ENCODE results near the gene LILRA1.
"Not testable (repeated sequence)": the region's sequence is repeated elsewhere in the genome, so short reads cannot be mapped to it uniquely, and the experiment has no call there.

The LILRA1 gene

DNA sequence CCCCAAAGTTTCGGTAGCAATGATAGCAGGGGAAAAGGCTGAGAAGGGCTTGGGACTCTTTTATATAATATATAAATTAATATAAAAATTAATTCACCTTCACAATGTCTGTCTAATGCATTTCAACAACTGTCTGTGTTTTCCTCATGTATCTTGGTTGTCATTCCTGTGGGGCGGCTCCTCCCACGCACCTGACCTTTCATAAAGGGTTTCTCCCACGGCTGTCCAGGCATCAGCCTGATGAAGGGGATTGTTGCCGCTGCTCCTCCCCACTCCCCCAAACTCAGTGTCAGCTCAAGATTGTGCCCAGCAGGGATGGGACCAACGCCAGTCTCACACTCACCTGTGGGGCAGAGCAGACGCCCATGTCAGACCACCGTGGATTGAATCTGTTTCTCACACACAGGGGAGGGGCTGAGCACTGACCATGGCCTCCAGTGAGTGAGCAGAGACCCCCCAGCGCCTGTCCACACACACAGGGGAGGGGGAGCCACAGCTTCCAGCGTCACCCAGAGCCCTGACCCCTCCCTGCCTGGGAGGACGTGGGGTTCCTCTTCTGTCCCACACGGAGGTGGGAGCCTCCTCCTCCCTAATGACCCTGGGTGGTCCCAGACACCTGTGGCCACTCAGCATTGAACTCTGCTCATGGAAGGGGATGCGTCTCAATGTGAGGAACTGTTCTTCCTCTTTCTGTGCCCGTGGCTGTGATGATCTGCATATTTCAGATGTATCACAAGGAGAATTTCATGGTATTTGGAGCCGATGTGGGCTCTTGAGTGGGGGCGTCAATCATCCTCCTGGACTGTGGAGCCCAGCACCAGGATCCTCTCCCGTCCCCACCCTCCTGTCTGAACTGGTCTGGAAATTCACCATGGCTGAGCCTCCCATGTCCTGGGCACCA lies 21.5 kb upstream of the LILRA1 start:
- Mint-ChIP-seq H3K4me1 (peaks cover 27% of the 10 kb centered on the region), H3K27me3 (peaks cover 70% of the 10 kb centered on the region)
- DNase-seq, CTCF ChIA-PET, H3K36me3 Mint-ChIP-seq, H3K27ac Mint-ChIP-seq, H3K4me3 Mint-ChIP-seq, H3K9me3 Mint-ChIP-seq: not testable (repeated sequence)

DNA sequence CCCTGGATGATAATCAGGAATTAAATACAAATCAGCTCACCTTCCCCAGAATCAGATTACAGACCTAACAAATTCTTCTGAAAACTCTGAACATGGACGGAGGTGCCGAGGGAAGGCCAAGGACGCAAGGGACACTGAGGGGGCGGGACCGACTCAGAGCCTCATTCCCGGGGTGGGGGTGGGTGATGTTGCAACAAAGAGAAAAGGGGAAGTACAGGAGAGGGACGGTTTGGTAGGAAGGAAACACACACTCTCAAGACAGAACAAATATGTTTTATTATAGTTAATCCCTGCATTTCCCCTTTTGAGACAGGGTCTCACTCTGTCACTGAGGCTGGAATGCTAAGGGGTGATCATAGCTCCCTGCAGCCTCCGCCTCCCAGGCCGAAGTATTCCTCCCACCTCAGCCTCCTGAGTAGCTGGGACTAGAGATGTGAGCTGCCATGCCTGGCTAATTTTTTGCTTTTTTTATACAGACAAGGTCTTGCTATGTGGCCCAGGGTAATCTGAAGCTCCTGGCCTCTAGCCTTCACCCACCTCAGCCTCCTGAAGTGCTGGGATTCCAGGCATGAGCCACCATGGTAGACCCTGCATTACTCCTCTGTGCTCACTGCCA lies 20.6 kb upstream of the LILRA1 start:
- H3K36me3 Mint-ChIP-seq, result no peaks in the 10 kb centered on the region
- peaks cover 24% of the 10 kb centered on the region for H3K4me1 Mint-ChIP-seq
- no peak for DNase-seq
- H3K27ac Mint-ChIP-seq, result no peak overlapping the region
- H3K9me3 Mint-ChIP-seq, result no peaks in the 10 kb centered on the region
- CTCF ChIA-PET, result no interaction called here
- H3K4me3 Mint-ChIP-seq, result no peak overlapping the region
- peaks cover 69% of the 10 kb centered on the region for H3K27me3 Mint-ChIP-seq

DNA sequence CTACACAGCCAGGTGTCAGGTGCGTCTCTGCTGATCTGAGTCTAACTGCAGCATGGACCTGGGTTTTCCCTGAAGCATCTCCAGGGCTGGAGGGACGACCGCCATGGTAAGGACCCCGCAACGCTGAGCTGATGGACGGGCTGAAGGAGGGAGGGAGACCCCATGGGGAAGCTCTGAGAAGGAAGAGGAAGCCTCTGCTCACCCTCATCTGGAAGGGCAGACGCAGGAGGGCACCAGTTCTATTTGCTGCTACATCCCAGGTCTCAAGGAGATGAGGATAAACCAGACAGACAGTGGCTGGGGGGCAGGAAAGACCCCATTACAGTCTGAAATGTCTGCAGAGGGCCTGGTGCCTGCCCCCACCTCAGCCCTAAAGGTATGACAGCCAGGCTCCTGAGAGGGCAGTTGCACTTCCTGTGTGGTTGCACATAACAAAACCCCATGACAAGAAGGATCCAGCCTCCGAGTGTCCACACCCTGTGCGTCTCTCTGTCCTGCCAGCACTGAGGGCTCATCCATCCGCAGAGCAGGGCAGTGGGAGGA lies 20.0 kb upstream of the LILRA1 start, which contains the start of gene LILRA2:
LILRA2 (plus strand) TSS at position 461 of the 543 bp plus-strand sequence. CDS start 89 bp downstream, outside the sequence.
- CTCF ChIA-PET, result no interaction called here
- H3K27me3 Mint-ChIP-seq, result peaks cover 69% of the 10 kb centered on the region
- H3K9me3 Mint-ChIP-seq, result no peaks in the 10 kb centered on the region
- H3K4me1 Mint-ChIP-seq, result peaks cover 19% of the 10 kb centered on the region
- no peak for DNase-seq
- no peak within 1 kb of the TSS for H3K4me3 Mint-ChIP-seq
- no peaks in the 10 kb centered on the region for H3K36me3 Mint-ChIP-seq
- H3K27ac Mint-ChIP-seq, result no peak within 1 kb of the TSS

DNA sequence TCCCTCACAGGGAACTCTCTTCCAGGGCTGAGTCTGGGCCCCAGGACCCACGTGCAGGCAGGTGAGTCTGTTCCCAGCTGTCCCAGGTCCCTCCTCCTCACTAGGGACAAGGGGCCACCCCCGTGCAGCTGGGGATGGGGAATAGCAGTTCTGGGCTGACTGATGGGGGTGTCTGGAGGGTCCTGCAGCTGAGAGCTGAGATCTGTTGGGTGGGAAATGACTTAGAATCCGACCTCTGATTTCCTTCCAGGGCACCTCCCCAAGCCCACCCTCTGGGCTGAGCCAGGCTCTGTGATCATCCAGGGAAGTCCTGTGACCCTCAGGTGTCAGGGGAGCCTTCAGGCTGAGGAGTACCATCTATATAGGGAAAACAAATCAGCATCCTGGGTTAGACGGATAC lies 19.4 kb upstream of the LILRA1 start:
- H3K36me3 Mint-ChIP-seq, result no peaks in the 10 kb centered on the region
- H3K9me3 Mint-ChIP-seq, result no peaks in the 10 kb centered on the region
- no peak overlapping the region for H3K27ac Mint-ChIP-seq
- H3K4me1 Mint-ChIP-seq, result peaks cover 16% of the 10 kb centered on the region
- DNase-seq, result no peak
- CTCF ChIA-PET, result no interaction called here
- no peak overlapping the region for H3K4me3 Mint-ChIP-seq
- H3K27me3 Mint-ChIP-seq, result peaks cover 69% of the 10 kb centered on the region

DNA sequence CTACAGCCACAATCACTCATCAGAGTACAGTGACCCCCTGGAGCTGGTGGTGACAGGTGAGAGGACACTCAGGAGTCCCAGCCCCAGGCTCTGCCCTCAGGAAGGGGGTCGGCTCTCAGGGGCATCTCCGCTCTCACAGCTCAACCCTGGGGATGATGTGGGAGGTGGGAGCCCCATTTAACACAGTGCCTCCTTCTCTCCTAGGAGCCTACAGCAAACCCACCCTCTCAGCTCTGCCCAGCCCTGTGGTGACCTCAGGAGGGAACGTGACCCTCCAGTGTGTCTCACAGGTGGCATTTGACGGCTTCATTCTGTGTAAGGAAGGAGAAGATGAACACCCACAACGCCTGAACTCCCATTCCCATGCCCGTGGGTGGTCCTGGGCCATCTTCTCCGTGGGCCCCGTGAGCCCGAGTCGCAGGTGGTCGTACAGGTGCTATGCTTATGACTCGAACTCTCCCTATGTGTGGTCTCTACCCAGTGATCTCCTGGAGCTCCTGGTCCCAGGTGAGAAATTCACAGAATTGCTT lies 18.8 kb upstream of the LILRA1 start:
- Mint-ChIP-seq H3K27me3 (peaks cover 66% of the 10 kb centered on the region), H3K9me3 (no peaks in the 10 kb centered on the region), H3K36me3 (no peaks in the 10 kb centered on the region), H3K27ac (no peak overlapping the region), H3K4me3 (no peak overlapping the region), H3K4me1 (peaks cover 16% of the 10 kb centered on the region)
- CTCF ChIA-PET, result no interaction called here
- DNase-seq, result no peak

DNA sequence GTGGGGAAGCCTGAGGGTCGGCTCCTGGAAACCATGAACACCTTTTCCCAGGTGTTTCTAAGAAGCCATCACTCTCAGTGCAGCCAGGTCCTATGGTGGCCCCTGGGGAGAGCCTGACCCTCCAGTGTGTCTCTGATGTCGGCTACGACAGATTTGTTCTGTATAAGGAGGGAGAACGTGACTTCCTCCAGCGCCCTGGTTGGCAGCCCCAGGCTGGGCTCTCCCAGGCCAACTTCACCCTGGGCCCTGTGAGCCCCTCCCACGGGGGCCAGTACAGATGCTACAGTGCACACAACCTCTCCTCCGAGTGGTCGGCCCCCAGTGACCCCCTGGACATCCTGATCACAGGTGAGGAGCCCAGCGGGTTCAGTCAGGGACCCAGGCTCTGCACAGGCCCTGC lies 18.2 kb upstream of the LILRA1 start:
- peaks cover 63% of the 10 kb centered on the region for H3K27me3 Mint-ChIP-seq
- CTCF ChIA-PET, DNase-seq, H3K36me3 Mint-ChIP-seq, H3K4me3 Mint-ChIP-seq, H3K9me3 Mint-ChIP-seq, H3K27ac Mint-ChIP-seq: not testable (repeated sequence)
- H3K4me1 Mint-ChIP-seq, result peaks cover 16% of the 10 kb centered on the region

DNA sequence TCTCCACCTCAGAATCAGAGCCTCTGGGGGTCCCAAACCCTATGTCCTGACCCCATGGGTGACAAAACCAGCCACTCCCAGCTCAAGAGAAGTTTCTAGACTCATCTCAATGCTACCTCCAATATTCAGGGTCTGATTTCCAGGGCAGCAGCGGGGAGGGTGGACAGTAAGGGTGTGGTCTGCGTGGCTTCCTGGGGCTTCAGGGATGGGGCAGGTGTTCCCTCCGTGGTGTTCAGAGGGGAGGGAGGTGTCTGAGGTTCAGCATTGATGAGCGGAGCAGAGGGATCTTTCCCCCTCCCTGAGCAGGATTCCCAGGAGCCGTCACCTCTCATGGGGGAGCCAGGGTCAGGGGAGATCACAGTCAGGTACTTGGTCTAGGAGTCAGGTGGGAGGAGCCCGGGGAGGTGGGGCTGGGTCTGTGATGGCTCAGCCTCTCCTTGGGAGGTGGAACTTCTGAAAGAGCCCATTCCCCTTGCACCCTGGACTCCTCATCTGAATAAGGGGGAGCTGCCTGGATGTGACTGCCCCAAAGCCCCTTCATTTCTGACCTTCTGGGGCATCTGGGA lies 16.9 kb upstream of the LILRA1 start:
- Mint-ChIP-seq H3K9me3 (no peaks in the 10 kb centered on the region), H3K27ac (no peak overlapping the region), H3K27me3 (peaks cover 52% of the 10 kb centered on the region), H3K4me1 (peaks cover 16% of the 10 kb centered on the region), H3K4me3 (no peak overlapping the region), H3K36me3 (no peaks in the 10 kb centered on the region)
- CTCF ChIA-PET, result no interaction called here
- no peak for DNase-seq

DNA sequence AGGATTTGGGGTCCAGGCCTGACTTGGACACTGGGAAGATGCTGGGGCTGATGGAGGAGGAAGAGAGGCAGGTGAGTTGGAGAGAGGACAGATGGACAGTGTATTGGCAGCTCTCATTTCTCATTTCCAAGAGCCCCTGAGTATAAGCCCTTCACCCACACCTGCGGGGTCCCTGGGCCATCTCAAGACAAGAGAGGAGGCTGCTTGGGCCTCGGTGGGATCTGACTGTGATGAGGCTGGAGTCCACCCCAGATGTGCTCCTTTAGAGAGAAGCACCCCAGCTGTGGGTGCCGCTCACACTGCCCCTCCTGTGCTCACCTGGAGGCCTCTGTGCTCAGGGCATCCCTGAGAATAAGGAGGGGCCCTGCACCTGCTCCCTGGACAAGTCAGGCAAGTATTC lies 16.1 kb upstream of the LILRA1 start:
- Mint-ChIP-seq H3K27ac (no peak overlapping the region), H3K9me3 (no peaks in the 10 kb centered on the region), H3K27me3 (peaks cover 44% of the 10 kb centered on the region), H3K4me1 (peaks cover 16% of the 10 kb centered on the region), H3K4me3 (no peak overlapping the region), H3K36me3 (no peaks in the 10 kb centered on the region)
- CTCF ChIA-PET, result no interaction called here
- no peak for DNase-seq

DNA sequence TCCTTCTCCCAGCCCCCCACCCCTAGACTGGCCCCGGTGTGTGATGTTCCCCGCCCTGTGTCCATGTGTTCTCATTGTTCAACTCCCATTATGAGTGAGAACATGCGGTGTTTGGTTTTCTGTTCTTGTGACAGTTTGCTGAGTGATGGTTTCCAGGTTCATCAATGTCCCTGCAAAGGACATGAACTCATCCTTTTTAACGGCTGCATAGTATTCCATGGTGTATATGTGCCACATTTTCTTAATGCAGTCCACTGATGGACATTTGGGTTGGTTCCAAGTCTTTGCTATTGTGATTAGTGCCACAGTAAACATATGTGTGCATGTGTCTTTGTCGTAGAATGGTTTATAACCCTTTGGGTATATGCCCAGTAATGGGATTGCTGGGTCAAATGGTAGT lies 15.2 kb upstream of the LILRA1 start:
- H3K27ac Mint-ChIP-seq, H3K36me3 Mint-ChIP-seq, DNase-seq, H3K9me3 Mint-ChIP-seq, H3K4me1 Mint-ChIP-seq, CTCF ChIA-PET, H3K4me3 Mint-ChIP-seq: not testable (repeated sequence)
- peaks cover 41% of the 10 kb centered on the region for H3K27me3 Mint-ChIP-seq

DNA sequence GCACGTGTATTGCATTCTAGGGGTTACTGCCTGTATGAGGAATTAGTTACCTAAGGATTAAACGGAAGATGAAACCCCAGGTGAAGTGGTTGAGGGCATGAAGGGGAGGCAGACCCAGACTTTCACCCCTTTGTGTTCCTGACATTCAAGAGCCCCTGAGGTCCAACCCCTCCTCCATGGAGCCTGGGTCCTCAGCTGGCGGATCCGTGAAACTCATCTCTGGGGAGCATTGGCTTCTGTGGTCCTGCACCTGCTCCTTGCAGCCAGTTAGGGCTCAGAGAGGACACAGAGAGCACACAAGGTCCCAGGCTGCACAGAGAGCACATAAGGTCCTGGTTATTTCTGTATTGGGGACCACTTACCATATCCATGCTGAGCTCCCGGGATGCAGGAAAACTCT lies 7.0 kb upstream of the LILRA1 start:
- DNase-seq, result no peak
- H3K27me3 Mint-ChIP-seq, result peaks cover 39% of the 10 kb centered on the region
- H3K27ac Mint-ChIP-seq, result no peak overlapping the region
- no peaks in the 10 kb centered on the region for H3K9me3 Mint-ChIP-seq
- no peaks in the 10 kb centered on the region for H3K4me1 Mint-ChIP-seq
- CTCF ChIA-PET, result no interaction called here
- H3K36me3 Mint-ChIP-seq, result no peaks in the 10 kb centered on the region
- no peak overlapping the region for H3K4me3 Mint-ChIP-seq

DNA sequence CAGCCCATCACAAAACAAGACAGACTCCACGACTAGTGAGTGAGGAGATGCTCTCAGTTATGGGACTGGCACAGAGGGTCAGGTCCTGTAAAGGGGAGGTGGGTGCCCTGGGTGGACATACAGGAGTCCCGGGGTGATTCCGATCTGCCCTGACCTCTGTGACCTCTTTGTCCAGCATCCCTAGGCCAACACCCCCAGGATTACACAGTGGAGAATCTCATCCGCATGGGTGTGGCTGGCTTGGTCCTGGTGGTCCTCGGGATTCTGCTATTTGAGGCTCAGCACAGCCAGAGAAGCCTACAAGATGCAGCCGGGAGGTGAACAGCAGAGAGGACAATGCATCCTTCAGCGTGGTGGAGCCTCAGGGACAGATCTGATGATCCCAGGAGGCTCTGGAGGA lies 6.4 kb upstream of the LILRA1 start:
- Mint-ChIP-seq H3K27me3 (peaks cover 45% of the 10 kb centered on the region), H3K9me3 (no peaks in the 10 kb centered on the region), H3K4me1 (no peaks in the 10 kb centered on the region), H3K36me3 (no peaks in the 10 kb centered on the region), H3K27ac (no peak overlapping the region), H3K4me3 (no peak overlapping the region)
- CTCF ChIA-PET, result no interaction called here
- DNase-seq, result no peak

DNA sequence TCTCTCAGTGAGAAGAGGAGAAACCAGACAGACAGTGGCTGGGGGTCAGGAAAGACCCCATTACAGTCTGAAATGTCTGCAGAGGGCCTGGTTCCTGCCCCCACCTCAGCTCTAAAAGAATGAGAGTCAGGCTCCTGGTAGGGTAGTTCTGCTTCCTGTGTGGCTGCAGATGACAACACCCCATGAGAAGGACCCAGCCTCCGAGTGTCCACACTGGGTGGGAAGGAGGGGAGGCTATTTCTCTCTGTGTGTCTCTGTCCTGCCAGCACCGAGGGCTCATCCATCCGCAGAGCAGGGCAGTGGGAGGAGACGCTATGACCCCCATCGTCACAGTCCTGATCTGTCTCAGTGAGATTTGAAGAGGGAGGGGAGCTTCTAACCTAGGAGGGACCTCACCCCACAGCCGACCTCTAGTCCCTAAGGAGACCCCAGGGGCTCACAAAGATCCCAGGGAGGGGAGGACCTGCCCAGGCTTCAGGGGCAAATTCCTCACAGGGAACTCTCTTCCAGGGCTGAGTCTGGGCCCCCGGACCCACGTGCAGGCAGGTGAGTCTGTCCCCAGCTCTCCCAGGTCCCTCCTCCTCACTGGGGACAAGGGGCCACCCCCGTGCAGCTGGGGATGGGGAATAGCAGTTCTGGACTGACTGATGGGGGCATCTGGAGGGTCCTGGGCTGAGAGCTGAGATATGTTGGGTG lies 647 bp downstream of the LILRA1 start:
- H3K36me3 Mint-ChIP-seq, DNase-seq, H3K27ac Mint-ChIP-seq, H3K9me3 Mint-ChIP-seq, H3K4me3 Mint-ChIP-seq, H3K4me1 Mint-ChIP-seq, CTCF ChIA-PET: not testable (repeated sequence)
- peaks cover 51% of the 10 kb centered on the region for H3K27me3 Mint-ChIP-seq

DNA sequence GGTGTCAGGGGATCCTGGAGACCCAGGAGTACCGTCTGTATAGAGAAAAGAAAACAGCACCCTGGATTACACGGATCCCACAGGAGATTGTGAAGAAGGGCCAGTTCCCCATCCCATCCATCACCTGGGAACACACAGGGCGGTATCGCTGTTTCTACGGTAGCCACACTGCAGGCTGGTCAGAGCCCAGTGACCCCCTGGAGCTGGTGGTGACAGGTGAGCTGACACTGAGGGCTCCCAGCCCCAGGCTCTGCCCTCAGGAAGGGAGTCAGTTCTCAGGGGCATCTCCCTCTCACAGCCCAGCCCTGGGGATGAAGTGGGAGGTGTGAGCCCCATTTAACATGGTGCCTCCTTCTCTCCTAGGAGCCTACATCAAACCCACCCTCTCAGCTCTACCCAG lies 1.3 kb downstream of the LILRA1 start:
- Mint-ChIP-seq H3K27me3 (peaks cover 46% of the 10 kb centered on the region), H3K36me3 (no peaks in the 10 kb centered on the region), H3K27ac (no peak overlapping the region), H3K4me1 (no peaks in the 10 kb centered on the region), H3K9me3 (no peaks in the 10 kb centered on the region), H3K4me3 (no peak overlapping the region)
- DNase-seq, result no peak
- CTCF ChIA-PET, result no interaction called here

All from activated naive CD4-positive, alpha-beta T cell treated with anti-CD3 and anti-CD28 coated beads, Interleukin-2, amount 10 ng/mL, durations not matched to agents 7 days and 5 days (primary cell).